HG02938 (cell line): ENCODE measurements around the gene SRP9.
"Not testable (repeated sequence)": the region's sequence is repeated elsewhere in the genome, so short reads cannot be mapped to it uniquely, and the experiment has no call there.

Source experiments
- ATAC-seq: cut with Tn5 transposase; IDR thresholded peaks from one replicate; pipeline ENCODE4 v1.9.1; 2021; ENCODE audit warnings: mild to moderate bottlenecking, moderate library complexity; ENCODE audit not compliant: unreplicated experiment

Gene SRP9

GRCh38 chr1:225755671-225756319, 21.8 kb upstream of the SRP9 start:
- no peak for ATAC-seq

DNA sequence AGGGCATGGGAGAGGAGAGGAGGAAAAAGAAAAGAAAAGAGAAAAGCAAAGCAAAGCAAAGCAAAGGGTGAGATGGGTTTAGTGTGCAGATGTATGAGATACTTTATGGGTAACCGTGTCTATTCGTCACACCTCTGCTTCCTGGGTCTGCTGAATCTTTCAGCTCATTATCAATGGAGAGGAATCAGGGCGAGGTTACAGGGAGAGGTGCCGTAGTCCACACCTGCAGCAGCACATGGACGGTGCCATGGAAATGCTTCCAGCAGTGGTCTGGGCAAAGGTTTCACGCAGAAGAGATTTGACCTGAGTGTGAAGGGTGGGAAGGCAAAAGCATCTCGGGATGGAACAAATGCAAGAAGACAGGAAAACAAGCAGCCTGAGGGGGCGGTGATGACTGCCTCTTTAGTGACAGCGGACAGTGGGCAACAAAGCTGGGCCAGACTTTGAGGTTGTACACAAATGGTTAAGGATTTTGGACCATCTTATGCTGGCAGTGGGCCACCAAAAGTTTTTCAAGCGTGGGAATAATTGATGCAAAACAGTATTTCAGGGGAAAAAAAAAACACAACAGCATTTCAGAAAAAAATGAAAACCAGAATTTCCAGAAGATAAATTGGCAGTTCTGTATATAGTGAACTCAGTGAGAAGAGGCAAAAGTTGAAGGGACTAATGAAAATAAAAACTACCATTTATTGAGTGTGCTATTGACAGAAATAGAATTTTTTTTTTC, 19.5 kb upstream of the SRP9 start:
- no peak for ATAC-seq

DNA sequence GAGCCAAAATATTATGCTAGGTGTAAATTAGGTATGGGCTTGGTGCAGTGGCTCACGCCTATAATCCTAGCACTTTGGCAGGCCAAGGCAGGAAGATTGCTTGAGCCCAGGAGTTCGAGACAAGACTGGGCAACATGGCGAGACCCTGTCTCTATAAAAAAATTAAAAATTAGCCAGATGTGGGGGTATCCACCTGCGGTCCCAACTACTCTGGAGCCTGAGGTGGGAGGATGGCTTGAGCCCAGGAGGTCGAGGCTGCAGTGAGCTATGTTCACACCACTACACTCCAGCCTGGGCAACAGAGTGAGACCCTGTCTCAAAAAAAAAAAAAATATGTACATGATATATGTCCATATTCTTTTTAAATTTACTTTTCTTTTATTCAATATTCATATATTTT, 17.7 kb upstream of the SRP9 start:
- not testable (repeated sequence) for ATAC-seq

DNA sequence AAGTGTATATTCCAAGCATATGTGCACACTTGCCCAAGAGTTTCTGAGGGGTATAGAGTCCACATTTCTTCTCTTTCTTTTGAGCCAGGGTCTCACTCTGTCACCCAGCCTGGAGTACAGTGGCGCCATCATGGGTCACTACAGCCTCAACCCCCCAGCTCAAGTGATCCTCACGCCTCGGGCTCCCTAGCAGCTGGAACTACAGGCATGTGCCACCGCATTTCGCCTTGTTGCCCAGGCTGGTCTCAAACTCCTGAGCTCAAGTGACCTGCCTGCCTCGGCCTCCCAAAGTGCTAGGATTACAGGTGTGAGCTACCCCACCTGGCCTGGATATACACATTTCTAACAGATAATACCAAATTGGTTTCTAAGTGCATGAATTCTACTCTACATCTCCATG, 17.1 kb upstream of the SRP9 start:
- no peak for ATAC-seq

GRCh38 chr1:225761395-225761794, 16.2 kb upstream of the SRP9 start:
- not testable (repeated sequence) for ATAC-seq

GRCh38 chr1:225762002-225762441, 15.6 kb upstream of the SRP9 start:
- no peak for ATAC-seq

DNA sequence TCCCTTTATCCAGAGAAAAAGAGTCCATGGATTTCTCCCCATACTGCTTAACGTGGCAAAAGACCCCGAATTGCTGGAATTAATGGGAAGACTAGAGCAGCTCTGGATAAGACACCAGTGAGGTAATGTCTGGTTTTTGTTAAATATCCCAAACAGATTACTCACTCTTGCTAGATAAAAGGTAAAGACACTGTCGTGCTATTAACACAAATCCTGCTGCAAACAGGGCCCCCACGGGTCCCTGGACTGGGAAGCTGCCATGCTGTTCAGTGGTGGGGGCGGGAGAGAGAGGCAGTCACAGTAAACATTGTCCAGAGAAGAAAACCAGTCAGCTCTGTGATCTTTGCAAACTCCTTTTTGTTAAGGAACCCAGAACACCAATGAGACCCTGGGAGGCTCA, 15.2 kb upstream of the SRP9 start:
- no peak for ATAC-seq

GRCh38 chr1:225763716-225764548, 13.7 kb upstream of the SRP9 start:
- ATAC-seq, result no peak

DNA sequence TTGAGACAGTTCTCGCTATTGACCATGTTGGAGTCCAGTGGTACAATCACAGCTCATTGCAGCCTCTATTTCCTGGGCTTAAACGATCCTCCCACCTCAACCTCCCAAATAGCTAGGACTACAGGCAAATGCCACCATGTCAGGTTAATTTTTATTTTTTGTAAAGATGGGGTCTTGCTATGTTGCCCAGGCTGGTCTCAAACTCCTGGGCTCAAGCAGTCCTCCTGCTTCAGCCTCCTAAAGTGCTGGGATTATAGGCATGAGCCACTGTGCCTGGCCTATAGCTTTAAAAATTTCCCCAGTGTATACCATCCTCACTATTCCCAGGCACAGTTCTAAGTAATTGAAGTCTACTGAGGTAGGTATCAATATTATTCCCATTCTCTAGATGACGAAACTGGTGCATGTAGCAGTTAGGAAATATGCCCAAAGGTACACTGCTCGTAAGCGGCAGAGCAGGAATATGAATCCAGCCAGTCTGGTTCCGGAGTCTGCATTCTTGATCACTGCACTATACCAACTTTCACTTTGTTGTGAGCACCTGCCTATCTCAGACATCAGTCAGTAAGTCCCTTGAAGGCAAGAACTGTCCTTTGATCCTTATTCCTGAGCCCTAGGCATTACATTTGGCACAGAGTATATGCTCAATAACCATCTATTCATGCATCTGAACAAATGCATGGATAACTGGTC, 11.5 kb upstream of the SRP9 start:
- ATAC-seq, result no peak

DNA sequence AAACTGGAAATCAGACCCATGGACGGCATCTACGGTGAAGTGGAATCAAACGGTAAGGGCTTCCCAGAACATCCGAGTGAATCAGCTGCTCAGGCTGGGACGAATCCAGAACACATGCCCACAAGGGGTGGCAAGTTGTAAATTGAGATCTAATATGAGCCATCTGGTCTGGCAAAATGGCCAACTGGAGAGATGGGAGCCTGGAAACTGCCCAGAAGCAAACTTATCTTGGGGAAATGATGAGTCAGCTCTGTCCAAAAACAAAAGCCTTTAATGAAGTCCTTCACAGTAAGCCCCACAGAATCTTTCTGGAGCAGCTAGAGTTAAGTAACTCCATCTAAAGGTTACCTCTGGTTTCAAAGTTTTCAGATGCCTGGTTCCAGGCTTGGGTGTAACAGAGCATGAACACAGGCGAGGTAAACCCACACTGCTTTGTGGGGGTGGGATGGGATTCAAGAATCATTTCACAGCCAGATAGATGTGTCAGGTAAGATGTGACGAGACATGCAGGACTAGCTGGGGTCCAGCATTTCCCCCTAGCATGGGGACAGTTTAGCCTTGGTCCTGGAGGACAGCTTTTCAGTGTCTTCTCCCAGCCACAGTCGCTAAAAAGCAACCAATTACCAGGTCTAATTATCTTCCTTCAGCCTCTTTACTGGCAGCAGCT, 10.5 kb upstream of the SRP9 start:
- ATAC-seq, result no peak

DNA sequence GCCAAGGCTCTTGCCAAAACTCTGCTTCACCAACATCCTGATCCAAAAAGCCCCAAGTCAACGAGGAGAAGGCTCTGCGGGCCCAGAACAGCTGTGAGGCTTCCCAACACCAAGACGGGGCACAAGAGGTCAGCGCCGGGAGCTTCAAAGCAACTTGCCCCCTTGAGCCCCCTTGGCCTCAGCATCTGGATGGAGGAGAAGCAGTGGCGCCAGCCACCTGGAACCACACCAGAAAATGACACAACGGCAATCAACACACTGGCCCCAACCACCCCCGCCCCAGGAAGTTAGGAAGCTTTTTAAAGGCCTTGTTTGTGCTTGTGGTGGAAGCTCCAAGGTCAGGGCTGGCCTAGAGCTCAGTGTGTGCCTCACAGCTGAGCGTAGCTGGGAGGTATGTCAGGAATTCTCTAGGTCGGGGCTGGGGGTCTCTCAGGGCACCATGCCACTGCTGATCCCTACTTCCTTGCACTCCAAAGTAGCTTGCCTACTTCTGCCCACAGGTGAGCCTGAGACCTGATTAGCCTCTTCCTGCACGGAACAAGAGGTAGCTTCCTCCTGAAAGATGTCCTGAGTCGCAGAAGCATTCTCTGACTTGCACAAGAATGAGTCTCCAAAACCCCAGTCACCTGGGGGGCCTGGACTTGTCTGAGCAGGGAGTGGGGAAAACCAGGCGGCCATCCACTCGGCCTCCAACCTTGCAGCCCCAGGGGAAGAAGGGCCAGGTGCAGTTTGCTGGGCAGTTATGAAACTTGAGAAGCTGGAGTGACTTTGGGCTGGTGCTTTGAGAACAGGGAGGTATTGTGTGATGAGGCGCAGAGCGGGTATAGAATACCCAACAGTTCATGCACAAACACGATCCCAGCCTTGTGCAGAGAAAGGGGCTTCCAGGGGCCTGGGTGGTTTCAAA, 9.7 kb upstream of the SRP9 start:
- no peak for ATAC-seq

GRCh38 chr1:225768662-225769426, 8.8 kb upstream of the SRP9 start:
- ATAC-seq, result no peak

GRCh38 chr1:225769687-225770086, 7.9 kb upstream of the SRP9 start:
- no peak for ATAC-seq

DNA sequence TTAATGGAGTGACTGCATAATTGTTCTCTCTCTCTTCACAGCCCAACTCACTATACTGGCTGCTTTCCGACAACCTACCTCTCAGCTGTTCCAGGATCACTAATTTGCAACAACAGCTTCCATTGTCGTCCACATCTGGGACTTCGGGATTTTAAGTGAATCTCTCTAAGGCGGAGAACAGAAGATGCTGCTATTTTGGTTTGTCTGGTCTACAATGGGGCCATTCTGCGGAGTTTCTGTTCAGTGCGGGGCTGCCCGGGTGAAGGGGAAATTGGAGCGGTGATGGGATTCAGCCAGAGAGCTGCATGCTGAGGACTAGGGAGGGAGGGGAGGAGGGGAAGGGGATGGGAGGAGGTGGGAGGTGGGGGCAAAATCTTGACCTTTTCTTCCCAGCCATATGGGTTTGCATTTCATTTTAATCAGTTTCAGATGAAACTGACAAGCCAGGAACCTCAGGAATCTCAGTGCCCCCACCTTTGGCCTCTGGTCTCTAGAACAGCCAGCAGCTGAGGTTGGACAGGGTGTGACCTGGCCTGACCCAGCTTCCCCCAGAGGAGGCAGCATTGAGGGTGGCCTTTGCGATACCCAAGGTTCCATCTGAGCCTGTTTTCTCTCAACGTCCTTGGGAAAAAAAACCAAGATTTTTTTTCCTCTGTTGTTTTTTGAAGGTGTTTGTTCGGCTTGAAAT, 6.9 kb upstream of the SRP9 start:
- ATAC-seq, result no peak

GRCh38 chr1:225771661-225772322, 5.8 kb upstream of the SRP9 start:
- ATAC-seq, result no peak

- ATAC-seq, result peak; percentile 61
These were observed 5.3 kb upstream of the SRP9 start for GRCh38 chr1:225772323-225772768.

GRCh38 chr1:225772848-225773247, 4.8 kb upstream of the SRP9 start:
- no peak for ATAC-seq
